Measurements from ENCODE around the gene GPATCH4.
A peak's percentile ranks its signal among the peaks of the same experiment; 100 is the strongest.
"Not testable (repeated sequence)": the region's sequence is repeated elsewhere in the genome, so short reads cannot be mapped to it uniquely, and the experiment has no call there.

GPATCH4 gene

GRCh38 chr1:156639601-156640101 is 38.4 kb upstream of the GPATCH4 start:
- H3K9me3 ChIP-seq (ENCODE audit: control insufficient read depth, low read length), result no peaks in the 10 kb centered on the region
- peaks cover 6% of the 10 kb centered on the region for H3K4me1 ChIP-seq
- no peak overlapping the region for H3K9ac ChIP-seq
- H2AFZ ChIP-seq, result peak overlapping the region; percentile 57
- peak overlapping the region; percentile 68 for H3K27ac ChIP-seq
- no peaks in the 10 kb centered on the region for H3K79me2 ChIP-seq
- peaks cover 6% of the 10 kb centered on the region for H3K27me3 ChIP-seq (ENCODE audit: control insufficient read depth, insufficient read depth, low read length)
- TF ChIP-seq CTCF (IDR thresholded peaks at IDR 0.05), result no peak
- H3K4me3 ChIP-seq (ENCODE audit: low read depth, low read length), result no peak overlapping the region
- no peaks in the 10 kb centered on the region for H3K36me3 ChIP-seq (ENCODE audit: control insufficient read depth, insufficient read depth, low read length)
- no peak overlapping the region for H3K4me2 ChIP-seq (ENCODE audit: low read length)

GRCh38 chr1:156638189-156638985 is 37.1 kb upstream of the GPATCH4 start:
- no peak overlapping the region for H3K9ac ChIP-seq
- H3K4me1 ChIP-seq, result peaks cover 6% of the 10 kb centered on the region
- H3K79me2 ChIP-seq, result no peaks in the 10 kb centered on the region
- H2AFZ ChIP-seq, result peak overlapping the region; percentile 14
- no peak overlapping the region for H3K4me3 ChIP-seq (ENCODE audit: low read depth, low read length)
- TF ChIP-seq CTCF (IDR thresholded peaks at IDR 0.05), result no peak
- H3K9me3 ChIP-seq (ENCODE audit: control insufficient read depth, low read length), result no peaks in the 10 kb centered on the region
- H3K4me2 ChIP-seq (ENCODE audit: low read length), result no peak overlapping the region
- peaks cover 6% of the 10 kb centered on the region for H3K27me3 ChIP-seq (ENCODE audit: control insufficient read depth, insufficient read depth, low read length)
- no peaks in the 10 kb centered on the region for H3K36me3 ChIP-seq (ENCODE audit: control insufficient read depth, insufficient read depth, low read length)
- no peak overlapping the region for H3K27ac ChIP-seq

- no peaks in the 10 kb centered on the region for H3K27me3 ChIP-seq (ENCODE audit: control insufficient read depth, insufficient read depth, low read length)
- H3K27ac ChIP-seq, result no peak overlapping the region
- TF ChIP-seq CTCF (IDR thresholded peaks at IDR 0.05), result no peak
- H3K4me1 ChIP-seq, result no peaks in the 10 kb centered on the region
- H3K9me3 ChIP-seq (ENCODE audit: control insufficient read depth, low read length), result no peaks in the 10 kb centered on the region
- H3K4me2 ChIP-seq (ENCODE audit: low read length), result no peak overlapping the region
- no peaks in the 10 kb centered on the region for H3K36me3 ChIP-seq (ENCODE audit: control insufficient read depth, insufficient read depth, low read length)
- H3K9ac ChIP-seq, result no peak overlapping the region
- no peak overlapping the region for H3K4me3 ChIP-seq (ENCODE audit: low read depth, low read length)
- H2AFZ ChIP-seq, result no peak overlapping the region
- H3K79me2 ChIP-seq, result no peaks in the 10 kb centered on the region
Measured at GRCh38 chr1:156632355-156632754, 31.1 kb upstream of the GPATCH4 start.

GRCh38 chr1:156631152-156631551 is 29.9 kb upstream of the GPATCH4 start:
- H3K4me1 ChIP-seq; H3K4me3 ChIP-seq (ENCODE audit: low read depth, low read length); H3K27ac ChIP-seq; H3K4me2 ChIP-seq (ENCODE audit: low read length); H2AFZ ChIP-seq; H3K27me3 ChIP-seq (ENCODE audit: control insufficient read depth, insufficient read depth, low read length); H3K9ac ChIP-seq; H3K36me3 ChIP-seq (ENCODE audit: control insufficient read depth, insufficient read depth, low read length); H3K9me3 ChIP-seq (ENCODE audit: control insufficient read depth, low read length); H3K79me2 ChIP-seq: not testable (repeated sequence)

GRCh38 chr1:156629823-156630449 is 28.7 kb upstream of the GPATCH4 start:
- Histone ChIP-seq H3K4me2 (ENCODE audit: low read length) (no peak overlapping the region), H3K9ac (no peak overlapping the region), H3K36me3 (ENCODE audit: control insufficient read depth, insufficient read depth, low read length) (no peaks in the 10 kb centered on the region), H3K79me2 (no peaks in the 10 kb centered on the region), H3K27me3 (ENCODE audit: control insufficient read depth, insufficient read depth, low read length) (peaks cover 4% of the 10 kb centered on the region), H3K9me3 (ENCODE audit: control insufficient read depth, low read length) (no peaks in the 10 kb centered on the region), H3K4me3 (ENCODE audit: low read depth, low read length) (no peak overlapping the region), H3K27ac (no peak overlapping the region), H3K4me1 (peaks cover 5% of the 10 kb centered on the region), H2AFZ (no peak overlapping the region)
- TF ChIP-seq CTCF (IDR thresholded peaks at IDR 0.05), result no peak

Measured in parathyroid adenoma (tissue), 2 donors.